ENCODE data around the gene AQP5. TPM values are rescaled to one million over a fixed set of nuclear protein-coding genes. Genes with fewer than 3 reads are reported as not detected.

AQP5 gene
- total RNA-seq, 6 experiments from 2014 or later: not detected

DNA sequence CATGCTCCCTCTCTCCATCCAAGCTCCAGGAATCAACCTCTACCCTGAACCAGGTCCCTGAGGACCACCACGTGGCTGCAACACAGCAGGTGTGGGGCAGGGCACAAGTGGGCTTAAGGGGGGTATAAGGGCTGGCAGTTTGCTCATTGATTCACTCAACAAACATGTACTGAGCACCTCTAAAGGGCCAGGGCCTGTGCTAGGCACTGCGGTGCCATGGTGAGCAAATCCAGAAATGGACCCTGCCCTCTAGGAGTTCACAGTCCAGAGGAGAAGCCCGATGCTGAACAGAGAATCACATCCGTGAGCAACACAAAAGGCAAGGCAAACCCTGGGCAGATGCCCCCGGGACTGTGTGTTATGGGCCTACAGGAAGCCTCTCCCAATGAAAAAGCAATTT lies 17.6 kb upstream of the AQP5 start:
- Mint-ChIP-seq H3K9me3 (no peaks in the 10 kb centered on the region), H3K27ac (no peak overlapping the region), H3K27me3 (ENCODE audit: insufficient read depth) (peaks cover 11% of the 10 kb centered on the region), H3K36me3 (ENCODE audit: low read depth) (no peaks in the 10 kb centered on the region), H3K4me3 (no peak overlapping the region), H3K4me1 (ENCODE audit: low read depth) (peaks cover 12% of the 10 kb centered on the region)
- TF ChIP-seq, protein P1, sequence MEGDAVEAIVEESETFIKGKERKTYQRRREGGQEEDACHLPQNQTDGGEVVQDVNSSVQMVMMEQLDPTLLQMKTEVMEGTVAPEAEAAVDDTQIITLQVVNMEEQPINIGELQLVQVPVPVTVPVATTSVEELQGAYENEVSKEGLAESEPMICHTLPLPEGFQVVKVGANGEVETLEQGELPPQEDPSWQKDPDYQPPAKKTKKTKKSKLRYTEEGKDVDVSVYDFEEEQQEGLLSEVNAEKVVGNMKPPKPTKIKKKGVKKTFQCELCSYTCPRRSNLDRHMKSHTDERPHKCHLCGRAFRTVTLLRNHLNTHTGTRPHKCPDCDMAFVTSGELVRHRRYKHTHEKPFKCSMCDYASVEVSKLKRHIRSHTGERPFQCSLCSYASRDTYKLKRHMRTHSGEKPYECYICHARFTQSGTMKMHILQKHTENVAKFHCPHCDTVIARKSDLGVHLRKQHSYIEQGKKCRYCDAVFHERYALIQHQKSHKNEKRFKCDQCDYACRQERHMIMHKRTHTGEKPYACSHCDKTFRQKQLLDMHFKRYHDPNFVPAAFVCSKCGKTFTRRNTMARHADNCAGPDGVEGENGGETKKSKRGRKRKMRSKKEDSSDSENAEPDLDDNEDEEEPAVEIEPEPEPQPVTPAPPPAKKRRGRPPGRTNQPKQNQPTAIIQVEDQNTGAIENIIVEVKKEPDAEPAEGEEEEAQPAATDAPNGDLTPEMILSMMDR (IDR thresholded peaks at IDR 0.05): no peak
- DNase-seq: no peak

DNA sequence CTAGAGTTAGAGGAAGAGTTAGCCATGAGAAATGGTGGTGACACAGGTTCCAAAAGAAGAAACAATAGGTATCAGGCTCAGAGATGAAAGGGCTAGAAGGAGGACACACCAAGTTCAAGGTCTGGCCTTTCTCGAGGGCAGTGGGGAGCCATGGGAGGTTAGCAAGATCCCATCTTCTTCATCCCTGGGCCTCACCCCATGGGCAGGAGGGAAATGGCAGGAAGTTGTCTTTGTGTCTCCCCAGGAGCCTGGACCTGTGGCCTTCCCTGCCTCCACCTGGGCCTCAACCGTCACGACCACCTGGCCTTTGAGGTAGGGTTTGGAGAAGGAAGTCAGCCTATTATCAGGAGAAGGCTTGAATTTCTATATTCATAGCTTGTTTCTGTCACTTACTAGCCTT lies 17.0 kb upstream of the AQP5 start:
- no peaks in the 10 kb centered on the region for H3K9me3 Mint-ChIP-seq
- H3K36me3 Mint-ChIP-seq (ENCODE audit: low read depth): no peaks in the 10 kb centered on the region
- H3K4me1 Mint-ChIP-seq (ENCODE audit: low read depth): peaks cover 12% of the 10 kb centered on the region
- TF ChIP-seq, protein P1 (IDR thresholded peaks at IDR 0.05): no peak
- no peak overlapping the region for H3K4me3 Mint-ChIP-seq
- no peak overlapping the region for H3K27ac Mint-ChIP-seq
- no peak for DNase-seq
- H3K27me3 Mint-ChIP-seq (ENCODE audit: insufficient read depth): peaks cover 16% of the 10 kb centered on the region

DNA sequence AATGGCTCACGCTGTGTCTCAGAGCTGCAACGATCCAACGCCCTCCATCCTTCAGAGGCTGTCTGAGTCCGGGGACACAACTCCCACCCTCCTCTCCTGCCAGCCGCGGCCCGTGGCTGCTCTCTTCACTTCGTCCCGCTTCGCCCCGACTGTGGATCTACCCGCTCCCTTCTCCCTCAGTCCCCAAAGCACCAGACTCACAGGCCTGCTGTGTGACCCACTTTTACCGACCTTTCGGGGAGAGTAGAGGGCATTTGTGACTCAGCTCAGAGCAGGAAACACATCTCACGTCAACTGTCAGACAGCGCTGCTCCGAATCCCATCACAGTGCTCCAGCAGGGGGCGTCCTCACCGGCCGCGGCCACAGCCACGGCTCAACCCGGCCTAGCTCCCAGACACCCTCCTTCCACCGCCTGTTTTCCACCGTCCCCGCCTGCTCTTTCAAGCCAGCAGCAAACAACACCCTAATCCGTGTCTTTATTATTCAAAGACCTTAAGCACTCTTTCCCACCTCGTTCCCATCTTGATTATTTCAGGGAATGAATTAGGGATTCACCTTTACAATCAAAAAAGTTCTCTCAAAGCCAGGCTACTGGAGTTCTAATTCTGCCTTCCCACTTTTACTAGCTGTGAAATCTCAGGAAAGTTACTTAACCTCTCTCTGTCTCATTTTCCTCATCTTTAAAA lies 16.1 kb upstream of the AQP5 start:
- Mint-ChIP-seq H3K4me3 (peak overlapping the region; percentile 58; the same call in 1 of the 2 replicates), H3K9me3 (no peaks in the 10 kb centered on the region), H3K27ac (no peak overlapping the region; the same call in 1 of the 2 replicates), H3K36me3 (ENCODE audit: low read depth) (no peaks in the 10 kb centered on the region), H3K4me1 (ENCODE audit: low read depth) (peaks cover 12% of the 10 kb centered on the region), H3K27me3 (ENCODE audit: insufficient read depth) (peaks cover 22% of the 10 kb centered on the region)
- TF ChIP-seq, protein P1 (IDR thresholded peaks at IDR 0.05): peak; percentile 95
- peak; percentile 68 for DNase-seq

DNA sequence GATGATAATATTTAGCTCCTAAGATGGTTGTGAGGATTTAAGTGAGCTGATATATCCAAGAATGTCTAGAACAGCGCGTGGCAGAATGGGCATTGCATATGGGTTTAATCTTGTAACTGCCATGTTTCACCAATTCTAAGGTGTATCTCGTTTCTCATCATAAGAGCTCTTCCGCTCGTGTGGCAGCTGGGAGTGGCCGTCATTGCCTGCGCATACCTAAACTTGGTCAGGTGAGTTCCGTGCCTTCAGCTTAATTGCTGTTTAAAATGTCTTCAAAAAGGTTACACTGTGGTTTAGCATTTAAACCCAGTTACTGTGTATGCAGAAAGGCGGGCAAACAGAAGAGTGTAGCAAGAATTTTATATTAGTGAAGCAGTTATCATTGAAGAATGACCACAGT lies 15.6 kb upstream of the AQP5 start:
- no peak overlapping the region for H3K27ac Mint-ChIP-seq
- H3K9me3 Mint-ChIP-seq: no peaks in the 10 kb centered on the region
- H3K27me3 Mint-ChIP-seq (ENCODE audit: insufficient read depth): peaks cover 24% of the 10 kb centered on the region
- H3K4me1 Mint-ChIP-seq (ENCODE audit: low read depth): peaks cover 12% of the 10 kb centered on the region
- no peak for DNase-seq
- TF ChIP-seq, protein P1 (IDR thresholded peaks at IDR 0.05): no peak
- no peaks in the 10 kb centered on the region for H3K36me3 Mint-ChIP-seq (ENCODE audit: low read depth)
- H3K4me3 Mint-ChIP-seq: no peak overlapping the region

DNA sequence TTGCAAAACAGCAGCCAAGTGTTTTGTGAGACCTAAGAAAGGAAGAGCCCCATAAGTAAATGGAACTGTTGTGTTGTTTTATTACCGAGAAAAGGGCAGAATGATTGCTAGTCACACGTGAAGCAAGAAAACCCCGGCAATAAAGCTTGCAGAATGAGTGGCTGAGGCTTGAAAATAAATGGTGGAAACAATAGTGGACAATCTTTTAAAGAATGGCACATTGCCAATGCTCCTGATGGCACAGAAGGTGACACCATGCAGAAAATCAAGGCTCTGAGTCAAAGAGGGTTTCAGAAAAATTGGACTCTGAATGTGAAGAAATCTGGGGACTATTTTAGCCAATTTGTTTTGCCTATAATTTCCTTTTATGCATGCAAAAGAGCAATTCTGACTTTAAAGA lies 15.2 kb upstream of the AQP5 start:
- TF ChIP-seq, protein P1 (IDR thresholded peaks at IDR 0.05): no peak
- H3K27me3 Mint-ChIP-seq (ENCODE audit: insufficient read depth): peaks cover 26% of the 10 kb centered on the region
- DNase-seq: no peak
- H3K27ac Mint-ChIP-seq: no peak overlapping the region
- H3K36me3 Mint-ChIP-seq (ENCODE audit: low read depth): no peaks in the 10 kb centered on the region
- H3K4me1 Mint-ChIP-seq (ENCODE audit: low read depth): peaks cover 12% of the 10 kb centered on the region
- H3K4me3 Mint-ChIP-seq: no peak overlapping the region
- no peaks in the 10 kb centered on the region for H3K9me3 Mint-ChIP-seq

Data from HFFc6 (cell line).